ENCODE results near the gene ANKRD9. TPM values are rescaled to one million over a fixed set of nuclear protein-coding genes. Genes with fewer than 3 reads are reported as not detected.
A peak's percentile ranks its signal among the peaks of the same experiment; 100 is the strongest.
"Not testable (repeated sequence)": the region's sequence is repeated elsewhere in the genome, so short reads cannot be mapped to it uniquely, and the experiment has no call there.

ANKRD9 gene
- 1 to 10 TPM; 6.0 to 6.9 TPM for total RNA-seq

GRCh38 chr14:102509746-102510615 is at the start of gene ANKRD9:
Gene ANKRD9 (minus strand): TSS chr14:102509776. CDS start chr14:102507889, 1,887 bp downstream.
- no peaks in the 10 kb centered on the region for H3K27me3 Mint-ChIP-seq
- no peaks in the 10 kb centered on the region for H3K4me1 Mint-ChIP-seq
- peak; percentile 93 for ATAC-seq (replicated peaks)
- H3K36me3 Mint-ChIP-seq (ENCODE audit: low read depth) = no peaks in the 10 kb centered on the region
- peak within 1 kb of the TSS; percentile 33 for H3K27ac Mint-ChIP-seq
- peak within 1 kb of the TSS; percentile 74 for H3K4me3 Mint-ChIP-seq
- no peaks in the 10 kb centered on the region for H3K9me3 Mint-ChIP-seq

GRCh38 chr14:102558556-102558955 is 49.0 kb upstream of the ANKRD9 start:
- Mint-ChIP-seq H3K36me3 (ENCODE audit: low read depth) (no peaks in the 10 kb centered on the region), H3K27me3 (no peaks in the 10 kb centered on the region), H3K9me3 (no peaks in the 10 kb centered on the region), H3K27ac (no peak overlapping the region), H3K4me1 (no peaks in the 10 kb centered on the region), H3K4me3 (no peak overlapping the region)
- ATAC-seq (replicated peaks) = no peak

GRCh38 chr14:102557434-102558226 is 48.1 kb upstream of the ANKRD9 start:
- H3K27me3 Mint-ChIP-seq = no peaks in the 10 kb centered on the region
- H3K4me3 Mint-ChIP-seq = no peak overlapping the region
- H3K27ac Mint-ChIP-seq = no peak overlapping the region
- no peaks in the 10 kb centered on the region for H3K4me1 Mint-ChIP-seq
- no peak for ATAC-seq (replicated peaks)
- no peaks in the 10 kb centered on the region for H3K9me3 Mint-ChIP-seq
- no peaks in the 10 kb centered on the region for H3K36me3 Mint-ChIP-seq (ENCODE audit: low read depth)

GRCh38 chr14:102556098-102556677 is 46.6 kb upstream of the ANKRD9 start:
- Mint-ChIP-seq H3K4me3 (peak overlapping the region; percentile 68), H3K36me3 (ENCODE audit: low read depth) (no peaks in the 10 kb centered on the region), H3K9me3 (no peaks in the 10 kb centered on the region), H3K27me3 (no peaks in the 10 kb centered on the region), H3K27ac (no peak overlapping the region), H3K4me1 (no peaks in the 10 kb centered on the region)
- ATAC-seq (replicated peaks) = no peak

GRCh38 chr14:102554821-102555819 is 45.5 kb upstream of the ANKRD9 start:
- H3K27ac Mint-ChIP-seq = peak overlapping the region; percentile 52
- peak; percentile 70 for ATAC-seq (replicated peaks)
- no peaks in the 10 kb centered on the region for H3K4me1 Mint-ChIP-seq
- H3K27me3 Mint-ChIP-seq = peaks cover 3% of the 10 kb centered on the region
- H3K4me3 Mint-ChIP-seq = peak overlapping the region; percentile 68
- H3K36me3 Mint-ChIP-seq (ENCODE audit: low read depth) = no peaks in the 10 kb centered on the region
- no peaks in the 10 kb centered on the region for H3K9me3 Mint-ChIP-seq

- Mint-ChIP-seq H3K36me3 (ENCODE audit: low read depth) (no peaks in the 10 kb centered on the region), H3K27ac (no peak overlapping the region), H3K27me3 (peaks cover 4% of the 10 kb centered on the region), H3K4me1 (no peaks in the 10 kb centered on the region), H3K4me3 (no peak overlapping the region), H3K9me3 (no peaks in the 10 kb centered on the region)
- ATAC-seq (replicated peaks) = peak; percentile 85
These were observed 42.6 kb upstream of the ANKRD9 start for GRCh38 chr14:102551995-102552705.

- not testable (repeated sequence) for H3K4me3 Mint-ChIP-seq; H3K9me3 Mint-ChIP-seq; H3K27me3 Mint-ChIP-seq; H3K27ac Mint-ChIP-seq; ATAC-seq (replicated peaks); H3K36me3 Mint-ChIP-seq (ENCODE audit: low read depth); H3K4me1 Mint-ChIP-seq
These were observed 41.4 kb upstream of the ANKRD9 start for GRCh38 chr14:102550927-102551401.

GRCh38 chr14:102548616-102549240 is 39.2 kb upstream of the ANKRD9 start:
- ATAC-seq (replicated peaks) = no peak
- Mint-ChIP-seq H3K27ac (no peak overlapping the region), H3K9me3 (no peaks in the 10 kb centered on the region), H3K27me3 (peaks cover 18% of the 10 kb centered on the region), H3K4me1 (no peaks in the 10 kb centered on the region), H3K4me3 (no peak overlapping the region), H3K36me3 (ENCODE audit: low read depth) (no peaks in the 10 kb centered on the region)

- Mint-ChIP-seq H3K9me3 (no peaks in the 10 kb centered on the region), H3K36me3 (ENCODE audit: low read depth) (no peaks in the 10 kb centered on the region), H3K4me3 (peak overlapping the region; percentile 51)
These were observed 36.1 kb upstream of the ANKRD9 start for GRCh38 chr14:102545461-102546265.

GRCh38 chr14:102544747-102545460 is 35.3 kb upstream of the ANKRD9 start:
- Mint-ChIP-seq H3K27me3 (peaks cover 17% of the 10 kb centered on the region), H3K4me1 (no peaks in the 10 kb centered on the region), H3K27ac (no peak overlapping the region), H3K9me3 (no peaks in the 10 kb centered on the region), H3K4me3 (peak overlapping the region; percentile 51), H3K36me3 (ENCODE audit: low read depth) (no peaks in the 10 kb centered on the region)
- peak; percentile 73 for ATAC-seq (replicated peaks)

More at GRCh38 chr14:102545461-102546265, 36.1 kb upstream of the ANKRD9 start:
- Mint-ChIP-seq H3K27me3 (peaks cover 21% of the 10 kb centered on the region), H3K4me1 (no peaks in the 10 kb centered on the region), H3K27ac (no peak overlapping the region)
- ATAC-seq (replicated peaks) = no peak

- peak overlapping the region; percentile 40 for H3K4me3 Mint-ChIP-seq
- H3K36me3 Mint-ChIP-seq (ENCODE audit: low read depth) = no peaks in the 10 kb centered on the region
- no peaks in the 10 kb centered on the region for H3K4me1 Mint-ChIP-seq
- no peaks in the 10 kb centered on the region for H3K9me3 Mint-ChIP-seq
- no peak overlapping the region for H3K27ac Mint-ChIP-seq
- H3K27me3 Mint-ChIP-seq = peaks cover 17% of the 10 kb centered on the region
- no peak for ATAC-seq (replicated peaks)
These were observed 34.6 kb upstream of the ANKRD9 start for GRCh38 chr14:102544046-102544746.
